ENCODE data around the gene TLK1.
"Not testable (repeated sequence)": the region's sequence is repeated elsewhere in the genome, so short reads cannot be mapped to it uniquely, and the experiment has no call there.

The TLK1 gene

GRCh38 chr2:171167352-171167997, 6.8 kb upstream of the TLK1 start:
- no peak for DNase-seq

DNA sequence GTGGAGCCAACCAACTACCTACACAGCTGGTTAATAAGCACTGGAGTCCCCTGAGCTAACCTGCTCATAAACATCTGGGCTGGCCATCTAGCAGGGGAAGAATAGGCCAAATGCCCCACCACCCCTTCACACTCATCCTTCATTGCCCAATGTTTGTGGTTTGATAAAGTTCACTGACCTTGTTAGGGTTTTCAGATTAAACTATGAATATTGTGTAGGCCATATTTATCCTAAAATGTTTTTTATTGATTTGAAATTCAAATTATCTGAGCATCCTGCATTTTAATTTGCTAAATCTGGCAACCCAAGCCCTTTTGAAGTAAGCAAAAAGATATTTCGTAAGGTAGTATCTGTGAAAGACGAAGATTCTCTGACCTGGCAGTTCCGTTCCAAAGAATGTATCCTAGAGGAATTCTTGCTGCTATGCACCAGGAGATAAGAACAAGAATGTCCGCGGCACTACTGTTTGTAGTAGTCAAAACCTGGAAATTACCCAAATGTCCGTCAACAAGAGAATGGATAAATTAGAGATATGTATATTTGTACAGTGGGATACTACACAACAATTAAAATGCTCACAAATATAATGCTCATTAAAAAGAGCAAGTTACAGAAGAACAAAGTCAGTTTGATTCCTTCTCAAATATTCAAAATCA, 5.8 kb upstream of the TLK1 start:
- no peak for DNase-seq

GRCh38 chr2:171165967-171166327, 5.3 kb upstream of the TLK1 start:
- DNase-seq: no peak

DNA sequence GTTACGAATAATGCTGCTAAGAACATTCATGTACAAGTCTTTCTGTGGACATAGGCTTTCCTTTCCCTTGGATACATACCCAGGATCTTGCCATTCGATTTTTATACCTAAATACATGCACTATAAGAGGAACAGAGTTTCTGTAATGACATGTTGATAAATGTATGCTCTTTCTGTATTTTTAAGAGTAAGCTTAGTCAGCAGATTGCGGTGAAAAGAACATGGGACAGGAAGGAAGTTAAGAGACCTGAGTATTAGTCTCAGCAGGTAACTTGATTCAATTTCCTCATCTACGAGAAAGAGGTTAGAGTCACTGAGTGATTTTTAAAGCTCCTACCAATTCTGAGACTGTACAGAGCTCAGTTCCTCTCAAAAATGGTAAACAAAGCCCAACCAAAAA, 2.6 kb upstream of the TLK1 start:
- no peak for DNase-seq

- DNase-seq: not testable (repeated sequence)
Observed at GRCh38 chr2:171162522-171163197, 2.0 kb upstream of the TLK1 start.

- peak; percentile 58 for DNase-seq
Observed at GRCh38 chr2:171160956-171161740, 455 bp upstream of the TLK1 start.

GRCh38 chr2:171159372-171160118, 1.1 kb downstream of the TLK1 start:
- peak; percentile 52 for DNase-seq

DNA sequence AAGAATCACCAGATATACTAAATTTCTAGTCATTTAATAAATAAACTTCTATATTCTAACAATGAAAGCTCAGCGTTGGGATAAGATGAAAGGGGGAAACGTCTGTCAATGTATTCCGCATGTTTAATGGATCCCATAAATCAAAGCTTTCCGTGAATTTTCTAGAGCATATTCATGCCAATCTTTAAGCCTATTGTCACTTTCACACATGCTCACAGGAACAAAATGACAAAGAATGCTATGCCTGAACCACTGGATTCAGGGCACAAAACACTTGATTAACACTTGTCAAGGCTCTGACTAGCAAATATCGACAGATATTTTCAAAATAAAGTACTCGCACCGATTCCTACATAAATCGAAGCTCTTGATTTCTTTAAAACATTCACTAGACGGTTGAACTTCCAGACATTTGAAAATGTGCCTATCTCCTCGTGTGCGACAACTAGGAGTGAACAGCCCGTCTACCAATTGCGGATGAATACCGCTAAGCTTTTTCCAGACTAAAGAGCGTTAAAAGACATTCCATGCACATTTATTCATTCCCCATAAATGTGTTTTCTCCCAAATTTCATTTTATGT, 1.8 kb downstream of the TLK1 start:
- DNase-seq: peak; percentile 20

DNA sequence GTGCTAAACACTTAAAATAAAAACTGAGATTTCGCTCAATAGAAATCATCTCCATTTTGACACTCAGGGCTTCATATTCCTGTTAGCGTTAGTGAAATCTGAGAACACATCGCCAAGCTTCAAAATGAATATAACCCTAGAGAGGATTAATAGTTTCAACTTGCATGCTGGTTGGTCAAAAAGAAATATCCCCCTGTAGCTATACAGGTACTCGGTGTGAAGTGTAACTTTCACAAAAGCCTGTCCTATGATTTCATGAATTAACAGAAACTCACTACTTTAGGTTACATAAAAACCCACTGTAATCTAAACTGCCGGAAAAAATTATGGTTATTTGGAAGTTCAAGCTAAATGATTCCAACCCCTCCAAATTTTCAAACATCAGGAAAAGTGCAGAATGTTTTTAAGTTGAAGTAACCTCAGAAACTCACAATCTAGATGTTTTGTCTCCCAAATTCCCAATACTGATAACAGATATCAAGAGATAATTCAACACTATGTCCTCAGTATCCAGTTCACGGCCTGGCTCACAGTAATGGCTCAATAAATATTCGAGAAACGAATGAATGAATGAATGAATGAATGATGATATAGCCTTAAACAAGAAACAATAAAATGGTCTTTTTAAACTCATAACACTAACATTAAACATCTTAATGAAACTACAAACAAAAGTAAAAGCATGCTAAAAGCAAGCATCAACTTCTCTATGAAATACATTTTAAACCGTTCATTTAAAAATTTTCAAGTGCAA, 2.5 kb downstream of the TLK1 start:
- no peak for DNase-seq

GRCh38 chr2:171157109-171157500, 3.6 kb downstream of the TLK1 start:
- no peak for DNase-seq

DNA sequence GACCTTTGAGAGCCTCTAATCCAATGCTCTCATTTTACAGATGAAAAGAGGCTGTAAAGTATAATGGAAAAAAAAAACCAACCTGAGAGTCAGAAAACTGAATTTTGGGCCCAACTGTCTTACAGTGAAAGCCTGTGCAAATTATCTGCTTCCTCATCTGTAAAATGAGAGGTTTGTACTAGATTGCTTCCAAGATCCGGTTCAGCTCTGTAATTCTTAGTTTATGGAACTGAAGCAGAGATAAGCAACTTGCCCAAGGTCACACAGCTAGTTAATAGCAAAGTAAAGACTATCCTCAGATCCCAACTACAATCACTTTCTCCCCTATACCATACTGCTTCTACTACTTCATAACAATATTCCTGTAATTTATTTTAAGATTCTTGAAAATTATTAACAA, 6.3 kb downstream of the TLK1 start:
- no peak for DNase-seq

- no peak for DNase-seq
Observed at GRCh38 chr2:171150694-171151285, 9.9 kb downstream of the TLK1 start.

GRCh38 chr2:171149986-171150693, 10.6 kb downstream of the TLK1 start:
- no peak for DNase-seq

DNA sequence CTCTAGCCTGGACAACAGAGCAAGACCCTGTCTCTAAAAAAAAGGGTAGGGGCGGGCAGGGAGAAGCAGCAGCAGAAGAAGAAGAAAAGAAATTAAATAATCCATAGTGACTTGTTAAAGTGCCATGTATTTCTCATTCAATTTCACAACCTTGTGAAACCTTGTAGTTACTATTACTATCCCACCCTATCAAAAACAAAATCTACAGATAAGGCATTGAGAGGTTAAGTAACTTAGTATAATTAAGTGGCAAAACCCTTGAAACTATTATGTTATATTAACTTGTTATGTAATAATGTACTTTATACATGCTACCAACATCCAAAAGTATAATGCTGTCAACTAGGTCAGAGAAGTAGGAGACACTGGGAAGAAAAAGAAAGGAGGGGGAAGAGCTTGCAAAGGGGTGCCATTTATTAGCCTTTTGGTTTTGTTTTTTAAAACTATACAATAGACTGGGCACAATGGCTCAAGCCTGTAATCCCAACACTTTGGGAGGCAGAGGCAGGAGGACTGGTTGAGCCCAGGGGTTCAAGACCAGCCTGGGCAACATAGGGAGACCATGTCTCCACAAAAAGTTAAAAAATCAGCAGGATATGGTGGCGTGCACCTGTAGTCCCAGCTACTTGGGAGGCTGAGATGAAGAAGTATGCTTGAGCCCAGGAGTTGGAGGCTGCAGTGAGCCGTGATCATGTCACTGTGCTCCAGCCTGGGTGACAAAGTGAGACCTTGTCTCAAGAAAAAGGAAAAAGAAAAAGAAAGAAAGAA, 11.3 kb downstream of the TLK1 start:
- DNase-seq: no peak

DNA sequence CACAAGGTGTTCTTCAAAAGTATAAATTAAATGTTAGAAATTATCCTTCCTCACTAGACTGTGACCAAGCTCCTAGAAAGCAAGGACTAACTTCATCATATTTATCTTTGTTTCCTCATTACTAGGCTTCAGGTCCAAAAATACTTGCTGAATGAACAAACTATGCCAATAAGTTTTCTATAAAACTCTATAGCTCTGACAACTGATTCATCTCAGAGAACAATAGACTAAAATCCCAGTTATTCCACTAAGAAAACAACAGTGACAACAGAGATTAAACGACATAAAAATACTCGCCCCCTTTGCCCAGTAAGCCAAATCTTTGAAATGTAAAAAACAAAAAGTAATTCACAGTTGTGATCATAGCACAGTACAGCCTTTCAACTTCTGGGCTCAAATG, 13.6 kb downstream of the TLK1 start:
- DNase-seq: no peak

- DNase-seq: no peak
Observed at GRCh38 chr2:171146633-171147032, 14.1 kb downstream of the TLK1 start.

DNA sequence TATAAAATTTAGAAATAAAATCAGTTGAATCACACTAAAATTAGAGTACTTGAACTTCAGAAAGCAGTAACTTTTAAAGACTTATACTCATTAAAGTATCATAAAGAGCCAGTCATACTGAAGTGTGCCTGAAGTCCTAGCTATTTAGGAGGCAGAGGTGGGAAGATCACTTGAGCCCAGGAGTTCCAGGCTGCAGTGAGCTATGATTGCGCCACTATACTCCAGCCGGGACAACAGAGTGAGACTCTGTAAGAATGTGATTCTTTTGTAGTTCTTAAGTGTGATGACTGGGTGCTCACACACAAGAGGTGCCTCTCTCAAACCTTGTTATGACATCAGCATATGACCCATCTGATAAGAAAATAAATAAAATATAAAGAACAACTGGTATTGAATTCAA, 14.6 kb downstream of the TLK1 start:
- no peak for DNase-seq

DNA sequence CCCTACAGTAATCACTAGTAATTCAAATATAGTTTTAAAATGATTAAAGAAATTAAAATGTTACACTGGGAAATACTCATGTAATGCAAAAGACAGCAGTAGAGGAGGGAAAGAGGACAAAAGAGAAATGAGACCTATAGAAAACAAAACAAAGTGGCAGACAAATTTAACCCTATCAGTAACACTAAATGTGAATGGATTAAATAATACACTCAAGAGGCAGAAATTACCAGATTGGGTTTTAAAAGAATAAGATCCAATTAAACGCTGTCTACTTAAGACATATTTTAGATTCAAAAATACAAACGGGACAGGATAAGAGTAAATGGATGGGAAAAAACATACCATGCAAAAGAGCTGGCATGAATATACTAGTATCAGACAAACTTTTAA, 17.0 kb downstream of the TLK1 start:
- DNase-seq: no peak

DNA sequence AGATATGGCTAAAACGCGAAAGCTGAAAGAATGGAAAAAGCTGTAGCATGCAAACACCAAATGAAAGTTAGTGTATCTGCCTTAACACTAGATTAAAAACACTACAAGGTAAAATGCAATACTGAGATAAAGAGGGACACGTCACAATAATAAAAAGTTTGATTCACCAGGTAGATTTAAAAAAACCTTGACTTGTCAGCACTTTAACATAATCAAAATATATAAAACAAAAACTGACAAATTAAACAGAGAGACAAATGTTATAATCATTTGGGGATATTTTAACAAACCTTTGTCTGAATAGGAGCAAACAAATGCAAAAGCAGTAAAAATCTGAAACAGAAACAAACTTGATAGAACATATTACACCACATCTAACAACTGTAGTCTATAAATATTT, 18.3 kb downstream of the TLK1 start:
- DNase-seq: no peak

- no peak for DNase-seq
Observed at GRCh38 chr2:171141320-171141719, 19.4 kb downstream of the TLK1 start.
